ENCODE measurements around the gene LIMS2.

Gene LIMS2

DNA sequence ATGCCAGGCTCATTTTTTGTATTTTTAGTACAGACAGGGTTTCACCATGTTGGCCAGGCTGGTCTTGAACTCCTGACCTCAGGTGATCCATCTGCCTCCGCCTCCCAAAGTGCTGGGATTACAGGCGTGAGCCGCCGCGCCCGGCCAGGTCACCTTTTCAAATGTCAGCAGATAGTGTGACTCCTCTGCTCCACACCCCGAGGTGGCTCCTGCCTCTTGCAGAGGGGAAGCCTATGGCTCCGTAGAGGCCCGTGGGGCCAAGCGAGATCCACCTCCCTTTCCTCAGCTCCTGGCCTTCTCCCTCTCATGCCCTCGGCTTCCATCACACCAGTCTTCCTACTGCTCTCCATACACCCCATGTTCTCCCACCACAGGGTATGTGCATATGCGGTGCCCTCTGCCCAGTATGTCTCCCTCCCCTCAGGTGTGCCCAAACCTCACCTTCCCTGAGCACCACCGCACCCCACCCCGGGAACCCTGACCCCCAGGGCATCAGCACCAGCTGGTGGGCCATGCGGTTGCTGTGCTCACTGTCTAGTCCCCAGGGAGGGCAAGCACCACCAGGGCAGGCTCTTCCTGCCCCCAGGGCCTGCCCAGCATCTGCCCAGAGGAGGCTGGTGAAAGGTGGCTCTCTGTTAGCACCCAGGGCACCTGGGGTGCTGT lies 18.6 kb downstream of the LIMS2 start:
- no peak for DNase-seq

DNA sequence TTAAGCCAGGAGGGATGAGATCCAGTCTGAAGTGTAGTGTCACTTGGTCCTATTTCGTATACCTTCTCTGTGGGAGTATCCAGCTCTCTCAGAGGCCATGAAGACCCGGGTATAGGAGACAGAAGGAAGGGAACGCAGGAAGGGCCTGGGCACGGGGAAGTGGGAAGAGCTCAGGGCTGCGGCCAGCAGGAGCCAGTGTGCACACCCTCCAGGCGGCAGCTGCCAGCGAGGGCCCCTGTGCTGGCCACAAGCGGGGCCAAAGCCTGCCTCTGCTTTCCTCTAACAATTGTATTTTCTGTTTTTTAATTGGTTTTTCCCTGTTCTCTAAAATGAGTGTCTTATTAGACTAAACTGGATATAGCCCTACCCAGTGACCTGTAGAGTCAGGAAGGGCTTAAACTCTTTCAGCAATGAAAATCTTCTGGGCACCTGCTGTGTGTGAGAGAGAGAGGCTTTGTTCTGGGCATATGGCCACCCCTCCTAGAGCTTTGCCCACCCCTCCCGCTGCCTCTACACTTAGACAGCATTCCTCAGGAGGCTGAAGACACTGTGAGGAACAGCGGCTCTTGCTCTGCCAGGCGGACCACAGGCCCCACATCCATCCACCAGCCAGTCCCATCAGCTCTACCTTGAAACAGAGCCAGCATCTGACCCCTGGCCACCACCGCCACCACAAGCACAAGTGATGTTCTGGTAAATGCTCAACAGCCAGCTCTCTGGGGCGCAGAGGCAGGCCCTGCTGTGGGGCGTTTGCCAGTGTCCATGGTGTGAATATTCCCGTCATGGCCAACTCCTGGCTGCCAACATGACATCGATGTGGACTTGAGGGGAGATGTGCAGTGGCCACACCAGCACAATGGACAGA lies 19.9 kb downstream of the LIMS2 start:
- DNase-seq, result no peak

DNA sequence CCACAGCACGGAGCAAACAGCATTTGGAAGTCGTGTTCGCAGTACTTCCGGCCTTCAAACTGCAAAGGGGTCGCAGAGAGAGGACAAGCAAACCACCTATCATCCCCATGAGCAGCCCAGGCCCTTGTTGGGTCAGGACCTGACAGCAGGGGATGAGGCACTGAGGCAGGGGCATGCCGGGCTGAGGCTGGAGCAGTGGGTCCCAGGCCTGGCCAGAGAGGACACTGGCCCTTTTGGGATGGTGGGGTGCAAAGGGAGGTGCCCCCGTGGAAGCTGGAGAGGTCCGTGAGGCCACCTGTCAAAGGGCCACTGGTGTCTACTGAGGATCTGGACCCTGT lies 20.5 kb downstream of the LIMS2 start:
- DNase-seq, result no peak

DNA sequence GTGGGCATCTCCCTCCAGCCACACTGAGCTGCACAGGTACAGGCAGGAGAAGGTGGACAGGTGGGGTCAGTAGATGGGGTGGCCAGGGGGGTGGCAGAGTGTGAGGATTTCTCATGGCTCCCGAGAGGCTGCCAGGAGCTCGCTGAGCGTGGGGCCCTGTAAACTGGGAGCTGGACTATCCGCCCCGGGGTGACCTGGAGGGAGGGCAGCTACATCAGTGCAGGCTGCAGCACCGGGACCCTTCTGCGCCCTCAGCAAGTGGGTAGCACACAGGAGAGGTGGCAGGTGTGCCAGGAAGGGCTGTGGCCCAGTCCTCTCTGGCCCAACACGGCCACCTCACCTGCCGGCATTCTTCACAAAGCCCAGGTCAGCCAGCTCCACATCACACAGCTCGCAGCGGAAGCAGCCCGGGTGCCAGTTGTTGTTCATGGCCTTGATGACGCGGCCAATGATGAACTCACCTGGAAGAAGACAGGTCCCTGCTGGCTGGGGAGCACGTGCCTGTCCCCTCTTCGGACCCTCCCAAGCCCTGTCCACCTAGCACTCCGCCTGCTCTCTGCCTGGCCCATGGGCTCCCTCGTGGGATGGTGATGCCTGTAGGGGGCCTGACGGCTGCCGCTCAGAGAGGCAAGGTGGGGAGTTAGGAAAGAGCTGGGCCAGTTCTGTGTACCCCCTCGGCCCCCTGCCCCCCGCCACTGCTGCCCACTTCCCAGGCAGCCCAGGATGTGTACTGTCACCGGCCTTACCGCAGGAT lies 21.1 kb downstream of the LIMS2 start:
- no peak for DNase-seq

DNA sequence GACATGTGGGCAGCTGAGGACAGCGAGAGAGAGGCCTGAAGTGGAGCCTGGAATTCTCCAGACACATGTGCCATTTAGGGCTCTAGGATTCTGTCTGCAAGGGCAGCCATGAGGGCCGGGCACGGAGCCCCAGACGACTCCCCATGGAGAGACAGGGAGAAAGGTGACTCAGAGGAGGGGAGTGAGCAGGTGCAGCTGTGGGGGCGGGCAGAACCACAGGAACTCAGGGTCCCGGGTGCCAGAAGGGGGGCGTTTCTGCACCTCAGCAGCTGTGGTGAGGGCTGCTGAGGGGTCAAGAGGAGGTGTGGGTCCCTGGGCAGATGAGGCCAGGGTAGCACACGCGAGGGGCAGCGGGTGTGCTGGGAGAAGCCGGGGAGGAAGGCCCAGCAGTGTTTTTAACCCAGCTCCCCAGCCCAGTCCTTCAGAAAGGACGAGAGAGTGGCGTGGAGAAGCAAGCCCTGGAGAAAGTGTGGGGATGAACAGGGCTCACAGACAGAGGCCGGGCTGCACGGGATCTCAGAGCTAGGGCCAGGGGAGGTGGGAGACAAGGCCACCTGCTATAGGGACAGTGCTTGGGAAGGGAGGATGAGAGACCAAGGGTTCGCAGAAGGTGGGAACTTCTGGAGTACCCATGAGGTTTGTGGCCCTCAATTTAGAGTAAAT lies 21.8 kb downstream of the LIMS2 start:
- no peak for DNase-seq

DNA sequence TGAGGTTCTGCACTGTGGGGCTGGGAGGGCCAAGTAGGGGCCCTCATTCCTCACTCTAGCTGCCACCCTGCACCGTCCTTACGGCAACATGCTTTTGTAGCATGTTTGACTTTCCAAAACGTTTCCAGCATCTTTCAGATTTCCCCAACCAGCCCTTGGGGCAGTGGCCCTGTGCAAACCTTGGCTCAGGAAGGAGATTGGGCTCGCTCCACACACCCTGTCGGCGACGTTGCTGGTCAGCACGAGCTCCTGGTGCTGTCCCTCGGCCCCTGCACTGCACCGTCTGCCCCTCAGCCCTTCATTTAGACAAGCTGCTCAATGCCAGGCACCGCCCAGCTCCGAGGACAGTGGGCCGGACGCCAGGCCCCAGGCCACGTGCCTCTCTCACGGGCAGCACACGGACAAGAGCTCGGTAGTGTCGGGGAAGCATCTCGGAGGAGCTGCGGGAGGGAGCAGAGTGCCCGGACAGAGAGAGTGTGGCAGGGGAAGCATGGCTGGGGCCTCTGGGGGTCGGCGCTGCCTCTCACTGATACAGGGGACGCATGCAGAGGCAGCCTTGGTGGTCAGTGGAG lies 22.5 kb downstream of the LIMS2 start:
- no peak for DNase-seq

DNA sequence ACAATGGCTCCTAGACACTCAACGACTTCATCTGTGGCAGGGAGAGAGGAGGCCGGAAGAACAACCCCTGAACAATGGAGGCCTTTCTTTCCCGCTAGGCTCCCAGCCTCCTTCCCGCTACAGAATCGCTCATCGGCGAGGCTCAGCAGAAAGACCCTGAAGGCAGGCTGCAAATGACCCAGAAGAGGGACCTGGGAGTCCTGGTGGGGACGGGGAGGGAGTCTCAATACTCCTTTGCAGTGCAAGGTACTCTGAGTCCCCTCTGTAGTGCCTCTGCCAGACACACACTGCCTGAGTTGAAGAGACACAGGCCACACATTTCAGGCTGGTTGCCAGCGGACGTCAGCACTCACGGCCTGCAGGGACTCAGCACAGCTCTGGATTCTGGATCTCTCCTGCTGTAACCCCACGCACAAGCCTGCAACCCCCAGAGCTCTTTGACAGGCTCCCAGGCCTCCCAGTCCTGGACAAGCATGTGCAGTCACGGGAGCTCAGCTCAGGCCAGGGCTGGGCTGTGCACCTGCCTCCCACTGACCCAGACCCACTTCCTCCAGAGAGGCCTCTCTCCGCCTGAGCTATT lies 23.3 kb downstream of the LIMS2 start:
- DNase-seq, result no peak

DNA sequence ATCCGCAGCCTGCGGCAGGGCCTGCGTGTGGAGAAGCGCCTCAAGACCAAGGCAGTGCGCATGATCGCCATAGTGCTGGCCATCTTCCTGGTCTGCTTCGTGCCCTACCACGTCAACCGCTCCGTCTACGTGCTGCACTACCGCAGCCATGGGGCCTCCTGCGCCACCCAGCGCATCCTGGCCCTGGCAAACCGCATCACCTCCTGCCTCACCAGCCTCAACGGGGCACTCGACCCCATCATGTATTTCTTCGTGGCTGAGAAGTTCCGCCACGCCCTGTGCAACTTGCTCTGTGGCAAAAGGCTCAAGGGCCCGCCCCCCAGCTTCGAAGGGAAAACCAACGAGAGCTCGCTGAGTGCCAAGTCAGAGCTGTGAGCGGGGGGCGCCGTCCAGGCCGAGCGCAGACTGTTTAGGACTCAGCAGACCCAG lies 23.9 kb downstream of the LIMS2 start:
- no peak for DNase-seq

DNA sequence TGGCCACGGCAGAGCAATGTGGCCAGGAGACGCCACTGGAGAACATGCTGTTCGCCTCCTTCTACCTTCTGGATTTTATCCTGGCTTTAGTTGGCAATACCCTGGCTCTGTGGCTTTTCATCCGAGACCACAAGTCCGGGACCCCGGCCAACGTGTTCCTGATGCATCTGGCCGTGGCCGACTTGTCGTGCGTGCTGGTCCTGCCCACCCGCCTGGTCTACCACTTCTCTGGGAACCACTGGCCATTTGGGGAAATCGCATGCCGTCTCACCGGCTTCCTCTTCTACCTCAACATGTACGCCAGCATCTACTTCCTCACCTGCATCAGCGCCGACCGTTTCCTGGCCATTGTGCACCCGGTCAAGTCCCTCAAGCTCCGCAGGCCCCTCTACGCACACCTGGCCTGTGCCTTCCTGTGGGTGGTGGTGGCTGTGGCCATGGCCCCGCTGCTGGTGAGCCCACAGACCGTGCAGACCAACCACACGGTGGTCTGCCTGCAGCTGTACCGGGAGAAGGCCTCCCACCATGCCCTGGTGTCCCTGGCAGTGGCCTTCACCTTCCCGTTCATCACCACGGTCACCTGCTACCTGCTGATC lies 24.4 kb downstream of the LIMS2 start:
- DNase-seq, result no peak

DNA sequence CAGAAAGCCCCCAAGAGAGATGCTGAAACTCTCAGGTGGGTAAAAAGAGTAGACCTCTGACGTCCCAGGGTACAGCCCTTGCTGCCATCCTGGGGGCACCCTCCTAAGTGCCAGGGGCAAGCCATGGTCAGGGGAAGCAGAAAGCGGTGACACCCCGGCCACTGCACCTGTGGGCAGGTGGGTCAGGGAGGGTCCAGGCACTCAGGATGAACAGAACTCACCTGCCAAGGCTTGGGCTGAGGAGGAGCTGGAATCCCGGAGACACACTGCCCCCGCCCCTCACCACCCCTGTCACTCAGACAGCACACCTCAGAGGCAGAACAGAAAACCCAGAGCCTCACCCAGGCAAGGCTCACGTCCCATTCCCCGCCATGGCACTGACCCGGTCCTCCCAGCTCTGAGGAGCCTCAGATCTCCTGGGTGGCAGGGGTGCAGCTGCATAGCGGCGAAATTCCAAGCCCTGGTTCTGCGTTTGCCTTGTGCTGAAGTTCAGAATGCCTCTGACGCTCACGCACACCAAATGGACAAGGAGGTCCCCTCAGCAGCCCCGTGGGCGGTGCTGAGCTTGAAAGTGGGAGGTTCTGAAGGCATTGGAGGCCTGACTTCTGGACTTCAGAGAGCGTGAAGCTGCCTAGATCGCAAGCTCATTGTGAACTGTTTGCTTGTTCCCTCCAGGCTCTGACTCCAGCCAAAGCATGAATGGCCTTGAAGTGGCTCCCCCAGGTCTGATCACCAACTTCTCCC lies 25.1 kb downstream of the LIMS2 start:
- DNase-seq, result no peak

DNA sequence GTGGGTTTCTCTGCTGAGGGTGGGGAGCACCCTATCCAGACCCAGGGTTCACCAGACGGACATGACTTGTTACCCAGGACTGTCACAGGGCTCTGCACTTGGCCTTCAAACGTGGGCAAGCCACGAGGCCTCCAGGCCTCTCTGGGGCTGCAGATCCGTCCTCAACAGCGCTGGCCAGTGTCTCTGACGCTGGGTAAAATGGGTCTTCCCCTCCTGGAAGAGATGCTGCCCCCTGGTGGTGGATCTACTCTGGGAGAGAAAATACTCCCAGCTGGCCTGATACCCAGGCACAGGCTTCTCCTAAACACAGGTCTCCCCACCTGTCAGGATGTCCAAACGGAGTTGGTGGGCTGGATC lies 25.7 kb downstream of the LIMS2 start:
- DNase-seq, result peak; percentile 86

DNA sequence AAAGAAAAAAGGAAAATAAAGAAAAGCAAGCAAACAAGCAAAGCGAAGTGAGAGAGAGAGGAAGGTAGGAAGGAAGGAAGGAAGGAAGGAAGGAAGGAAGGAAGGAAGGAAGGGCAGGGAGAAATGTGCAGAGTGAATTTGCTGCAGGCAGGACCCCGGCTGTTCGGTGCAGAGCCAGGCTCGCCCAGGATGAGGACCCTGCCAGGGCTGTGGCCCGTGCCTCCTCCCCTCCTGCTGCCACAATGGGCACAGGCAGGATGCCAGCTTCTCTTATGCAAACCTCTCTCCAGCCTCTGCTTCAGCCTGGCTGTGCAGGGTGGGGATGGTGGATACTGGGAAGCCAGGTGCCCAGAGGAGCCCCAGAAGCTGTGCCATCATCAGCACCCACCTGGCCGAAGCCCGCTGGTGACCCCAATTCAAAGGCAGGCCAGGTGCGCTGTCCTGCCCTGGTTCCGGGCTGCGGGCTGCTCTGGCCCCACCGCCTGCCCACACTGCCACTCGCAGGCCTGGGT lies 26.2 kb downstream of the LIMS2 start:
- no peak for DNase-seq

DNA sequence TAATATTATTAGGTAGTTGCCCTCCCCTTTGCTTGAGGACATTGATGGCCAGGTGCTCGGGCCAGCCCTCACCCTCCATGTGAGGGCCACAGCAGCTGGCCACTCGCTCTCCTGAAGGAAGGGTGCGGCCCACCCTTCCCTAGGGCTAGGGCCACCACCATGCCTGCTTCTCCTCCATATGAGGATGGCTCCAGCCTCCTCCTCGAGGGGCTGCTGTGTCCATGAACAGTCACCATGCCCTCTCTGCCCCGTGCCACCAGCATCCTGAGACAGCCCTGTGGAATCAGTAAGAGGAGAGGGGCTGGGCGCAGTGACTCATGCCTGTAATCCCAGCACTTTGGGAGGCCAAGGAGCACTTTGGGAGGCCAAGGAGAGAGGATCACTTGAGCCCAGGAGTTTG lies 27.0 kb downstream of the LIMS2 start:
- no peak for DNase-seq

DNA sequence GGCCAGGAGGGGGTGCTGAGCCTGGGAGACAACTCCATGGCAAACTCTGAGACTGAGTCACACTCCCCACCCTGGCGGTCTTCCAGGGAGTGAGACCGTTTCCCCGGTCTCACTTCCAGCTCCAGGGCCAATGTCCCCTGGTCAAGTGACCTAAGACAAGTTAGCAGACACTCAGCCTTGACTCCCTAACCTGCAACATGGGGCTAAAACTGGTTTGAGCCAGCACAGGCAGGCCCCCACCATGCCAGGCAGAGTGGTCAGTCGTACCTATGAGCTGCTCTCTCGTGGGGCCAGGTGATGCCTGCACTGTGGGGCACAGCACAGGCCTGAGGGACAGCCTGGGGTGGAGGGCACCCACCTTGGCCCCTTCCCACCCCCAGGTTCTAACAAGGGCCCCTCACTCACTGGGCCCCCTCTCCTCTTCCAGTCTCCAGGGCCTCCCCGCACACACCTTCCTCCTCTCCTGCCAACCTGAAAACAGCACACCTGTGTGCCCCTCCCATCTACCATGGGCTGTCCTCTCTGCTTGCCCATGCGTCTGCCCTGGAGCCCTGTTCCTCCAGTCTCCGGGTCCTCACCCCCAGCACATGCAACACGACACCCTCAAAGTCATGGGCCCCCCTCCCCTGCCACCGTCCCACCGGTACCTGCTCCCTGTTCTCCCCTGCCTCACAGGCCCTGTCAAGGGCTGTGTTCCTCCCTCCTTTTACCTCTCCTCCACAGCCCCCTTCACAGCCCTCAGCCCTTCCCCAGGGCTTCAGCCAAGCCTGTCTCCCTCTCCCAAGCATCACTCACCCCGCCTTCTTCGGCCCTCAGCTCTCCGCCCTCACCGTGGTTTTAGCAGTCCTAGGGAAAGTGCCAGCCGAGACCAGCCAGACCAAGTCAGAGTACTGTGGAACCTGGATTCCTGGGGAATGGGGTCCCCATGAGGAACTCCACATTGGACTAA lies 27.8 kb downstream of the LIMS2 start:
- no peak for DNase-seq

DNA sequence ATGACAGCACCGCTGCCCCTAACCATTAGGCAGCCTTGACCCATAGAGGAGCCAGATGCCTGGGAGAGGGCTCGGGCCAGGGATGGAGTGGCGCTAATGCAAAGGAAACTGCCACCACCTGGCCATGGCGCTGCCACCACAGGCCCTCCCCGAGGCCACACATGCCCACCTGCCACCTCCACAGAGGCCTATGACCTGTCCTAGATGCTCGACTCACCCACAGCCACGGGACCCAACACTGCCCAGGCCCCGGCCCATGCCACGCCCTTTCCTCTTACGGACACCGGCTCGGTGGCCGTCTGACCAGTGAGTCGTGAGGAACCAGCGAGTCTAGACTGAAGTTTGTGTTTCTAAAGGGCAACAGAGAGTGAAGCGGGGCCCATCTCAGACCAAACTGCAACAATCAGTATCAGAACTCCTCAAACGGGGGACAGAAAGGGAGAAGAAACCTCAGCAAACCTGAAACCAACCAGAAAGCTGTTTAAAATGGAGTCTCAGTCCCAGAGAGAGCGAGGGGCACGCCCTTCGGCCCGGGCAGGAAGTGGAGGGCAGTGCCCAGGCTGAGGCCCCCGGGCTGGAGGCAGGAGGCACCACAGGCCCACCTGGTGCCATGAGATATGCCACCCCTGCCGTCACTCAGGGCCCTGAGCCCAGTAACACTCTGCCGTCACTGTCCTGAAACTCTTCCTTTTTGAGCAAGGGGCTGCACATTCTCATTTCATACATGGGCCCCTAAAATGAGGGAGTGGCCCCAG lies 28.7 kb downstream of the LIMS2 start:
- no peak for DNase-seq

DNA sequence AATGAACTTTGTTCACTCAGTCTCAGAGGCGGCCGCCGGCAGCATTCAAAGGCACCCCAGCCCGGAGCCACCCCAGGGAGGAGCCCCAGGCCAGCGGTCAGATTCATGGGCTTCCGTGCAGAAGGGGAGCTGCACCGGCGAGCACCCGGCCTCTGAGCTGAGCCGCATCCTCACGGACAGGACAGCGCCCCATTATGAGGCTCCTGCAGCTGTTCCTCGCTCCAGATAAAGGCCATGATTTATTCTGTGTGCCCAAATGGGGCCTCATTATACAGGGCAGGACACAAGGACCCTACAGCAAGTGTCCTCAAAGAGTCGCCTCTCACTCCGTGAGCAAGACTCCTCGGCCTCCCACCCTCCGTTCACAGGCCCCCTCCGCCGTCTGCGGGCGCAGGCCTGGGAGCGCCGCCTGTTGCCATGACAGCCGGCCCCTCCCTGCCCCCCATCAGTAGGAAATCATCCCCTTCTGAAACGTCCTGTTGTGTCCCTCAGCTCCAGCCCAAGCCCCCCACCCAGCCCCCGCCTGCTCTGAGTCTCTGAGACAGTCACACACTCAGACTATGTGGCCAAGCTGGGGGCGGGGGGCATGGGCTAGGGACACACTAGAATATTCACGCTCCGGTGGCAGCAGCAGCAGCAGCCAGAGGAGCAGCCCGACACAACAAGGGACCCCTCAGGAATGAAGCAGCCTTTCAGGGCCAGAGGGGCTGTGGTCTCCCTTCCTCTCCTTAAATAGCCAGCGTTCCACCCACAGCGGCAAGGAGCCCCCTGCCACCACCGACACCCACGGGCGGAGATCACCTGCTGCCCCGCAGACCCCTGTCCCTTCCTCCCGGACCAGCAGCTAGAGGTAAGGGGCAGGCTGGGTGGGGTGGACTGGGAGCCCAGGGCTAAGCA lies 29.7 kb downstream of the LIMS2 start, which contains the start of gene GPR17:
TSS of gene GPR17 (plus strand) at position 759 of the 897 bp plus-strand sequence. CDS start 4,583 bp downstream, outside the sequence.
- DNase-seq, result no peak

DNA sequence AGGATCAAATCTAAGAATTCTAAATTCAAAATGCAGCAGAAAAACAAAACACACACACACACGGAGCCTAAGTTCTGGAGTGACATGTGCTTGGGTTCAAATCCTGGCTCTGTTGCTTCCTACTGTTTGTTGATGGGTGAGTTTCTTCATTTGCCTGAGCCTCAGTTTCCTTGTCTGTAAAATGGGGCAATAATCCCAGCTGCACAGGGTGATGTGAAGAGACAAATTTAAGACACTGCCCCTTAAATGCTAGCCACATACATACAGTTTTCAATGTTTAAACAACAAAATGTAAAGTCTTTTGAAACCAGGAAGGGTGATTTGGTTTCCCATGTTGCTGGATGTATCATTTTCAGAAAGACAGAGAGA lies 30.3 kb downstream of the LIMS2 start:
- DNase-seq, result no peak
